Fibroblast of lung (primary cell): Measurements from ENCODE around the gene OR10H2.

ENCODE experiments used
- EZH2 ChIP-seq: IDR thresholded peaks from 2 replicates; pipeline ENCODE4 v1.5.1; 2012; ENCODE audit warnings: low read length, control low read depth, mild to moderate bottlenecking; ENCODE audit errors: missing control alignments
- TF ChIP-seq, protein P1 (sequence below), 2 donors: IDR thresholded peaks in 1 of 2; conservative IDR thresholded peaks in 1 of 2; 1 replicate in 1 of 2; 2 replicates in 1 of 2; pipeline ENCODE4 v1.5.1; 2011 to 2012; ENCODE audit warnings: low read length in 2 of 2, control low read depth in 1 of 2, inconsistent platforms in 1 of 2, low read depth in 1 of 2, mild to moderate bottlenecking in 1 of 2

DNA sequence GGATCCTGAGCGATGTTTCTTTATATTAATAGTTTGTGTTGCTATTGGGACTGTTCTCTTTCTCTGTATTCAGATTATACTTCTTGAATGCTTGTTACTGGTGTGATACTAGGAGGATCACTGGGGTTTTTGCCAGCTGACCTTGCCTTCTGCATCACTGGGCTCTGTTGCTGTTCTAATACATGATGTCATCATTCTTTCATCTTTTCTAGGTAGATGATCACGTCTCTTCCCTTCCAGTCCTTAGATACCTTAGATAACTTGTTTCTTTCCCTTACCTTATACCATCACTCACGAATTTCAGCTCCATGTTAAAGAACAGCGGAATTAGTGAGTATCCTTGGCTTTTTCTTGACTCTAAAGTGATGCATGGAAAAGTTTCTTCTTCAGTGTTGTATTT, 9.9 kb downstream of the OR10H2 start, which contains the start of gene OR10H3:
- TF ChIP-seq, protein P1, sequence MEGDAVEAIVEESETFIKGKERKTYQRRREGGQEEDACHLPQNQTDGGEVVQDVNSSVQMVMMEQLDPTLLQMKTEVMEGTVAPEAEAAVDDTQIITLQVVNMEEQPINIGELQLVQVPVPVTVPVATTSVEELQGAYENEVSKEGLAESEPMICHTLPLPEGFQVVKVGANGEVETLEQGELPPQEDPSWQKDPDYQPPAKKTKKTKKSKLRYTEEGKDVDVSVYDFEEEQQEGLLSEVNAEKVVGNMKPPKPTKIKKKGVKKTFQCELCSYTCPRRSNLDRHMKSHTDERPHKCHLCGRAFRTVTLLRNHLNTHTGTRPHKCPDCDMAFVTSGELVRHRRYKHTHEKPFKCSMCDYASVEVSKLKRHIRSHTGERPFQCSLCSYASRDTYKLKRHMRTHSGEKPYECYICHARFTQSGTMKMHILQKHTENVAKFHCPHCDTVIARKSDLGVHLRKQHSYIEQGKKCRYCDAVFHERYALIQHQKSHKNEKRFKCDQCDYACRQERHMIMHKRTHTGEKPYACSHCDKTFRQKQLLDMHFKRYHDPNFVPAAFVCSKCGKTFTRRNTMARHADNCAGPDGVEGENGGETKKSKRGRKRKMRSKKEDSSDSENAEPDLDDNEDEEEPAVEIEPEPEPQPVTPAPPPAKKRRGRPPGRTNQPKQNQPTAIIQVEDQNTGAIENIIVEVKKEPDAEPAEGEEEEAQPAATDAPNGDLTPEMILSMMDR (conservative IDR thresholded peaks at IDR 0.05 in 1 of 2, IDR thresholded peaks at IDR 0.05 in 1 of 2; ENCODE audit: low read depth in 1 of 2, low read length in 2 of 2): no peak
- TF ChIP-seq EZH2: no peak
